Mesothelial cell of epicardium (in vitro differentiated cells): ENCODE data around the gene MLN. TPM values are rescaled to one million over a fixed set of nuclear protein-coding genes. Genes with fewer than 3 reads are reported as not detected.
A peak's percentile ranks its signal among the peaks of the same experiment; 100 is the strongest.

Experiments used
- DNase-seq, 2 experiments: peaks; one replicate each; pipeline ENCODE4 v3.0.0; 2021; ENCODE audit warnings: low spot score in 2 of 2; ENCODE audit not compliant: unreplicated experiment in 2 of 2
- H3K27ac Mint-ChIP-seq: 2 replicates; pipeline ENCODE4 v1.8.0; 2021; ENCODE audit warnings: mixed read lengths
- H3K27me3 Mint-ChIP-seq: 2 replicates; pipeline ENCODE4 v1.8.0; 2021; ENCODE audit warnings: low read depth, mixed read lengths
- H3K36me3 Mint-ChIP-seq: 2 replicates; pipeline ENCODE4 v1.8.0; 2021; ENCODE audit warnings: mixed read lengths
- H3K4me1 Mint-ChIP-seq: 2 replicates; pipeline ENCODE4 v1.8.0; 2021; ENCODE audit warnings: mixed read lengths
- H3K4me3 Mint-ChIP-seq: 2 replicates; pipeline ENCODE4 v1.8.0; 2021; ENCODE audit warnings: mild to moderate bottlenecking, moderate library complexity, mixed read lengths
- H3K9me3 Mint-ChIP-seq: 2 replicates; pipeline ENCODE4 v1.8.0; 2021; ENCODE audit warnings: mixed read lengths
- total RNA-seq: library from RNA; stranded (reverse); gene quantifications from 3 replicates; pipeline ENCODE4 v1.2.1, GENCODE V29; 2021
- TF ChIP-seq, protein P1 (sequence below): fragments of 200-600 bp; sonication (generic); IDR thresholded peaks from one replicate; pipeline ENCODE4 v1.5.0; 2021; ENCODE audit warnings: antibody characterized with exemption; ENCODE audit not compliant: unreplicated experiment

Gene MLN
- total RNA-seq, 1 donor from 2014 or later: not detected

DNA sequence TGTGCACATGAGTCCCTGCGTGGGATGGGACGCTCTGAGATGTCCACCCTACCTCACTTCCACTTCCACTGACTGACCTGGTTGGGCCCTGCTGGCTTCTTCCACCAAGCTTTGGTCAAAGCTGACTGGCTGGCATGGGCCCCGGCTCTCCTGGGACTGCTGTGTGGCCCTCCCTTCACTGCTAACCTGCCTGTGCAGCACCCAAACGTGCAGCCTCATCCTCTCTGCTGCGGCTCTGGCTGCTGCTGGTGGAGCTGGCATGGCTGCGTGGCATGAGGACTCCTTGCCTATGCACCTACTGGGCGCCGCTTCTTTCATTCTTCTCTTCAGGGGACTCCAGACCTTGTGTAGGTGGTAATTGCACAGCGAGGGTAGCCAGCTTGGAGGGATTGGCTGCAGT, 38.4 kb downstream of the MLN start:
- H3K4me3 Mint-ChIP-seq: no peak overlapping the region
- TF ChIP-seq, protein P1, sequence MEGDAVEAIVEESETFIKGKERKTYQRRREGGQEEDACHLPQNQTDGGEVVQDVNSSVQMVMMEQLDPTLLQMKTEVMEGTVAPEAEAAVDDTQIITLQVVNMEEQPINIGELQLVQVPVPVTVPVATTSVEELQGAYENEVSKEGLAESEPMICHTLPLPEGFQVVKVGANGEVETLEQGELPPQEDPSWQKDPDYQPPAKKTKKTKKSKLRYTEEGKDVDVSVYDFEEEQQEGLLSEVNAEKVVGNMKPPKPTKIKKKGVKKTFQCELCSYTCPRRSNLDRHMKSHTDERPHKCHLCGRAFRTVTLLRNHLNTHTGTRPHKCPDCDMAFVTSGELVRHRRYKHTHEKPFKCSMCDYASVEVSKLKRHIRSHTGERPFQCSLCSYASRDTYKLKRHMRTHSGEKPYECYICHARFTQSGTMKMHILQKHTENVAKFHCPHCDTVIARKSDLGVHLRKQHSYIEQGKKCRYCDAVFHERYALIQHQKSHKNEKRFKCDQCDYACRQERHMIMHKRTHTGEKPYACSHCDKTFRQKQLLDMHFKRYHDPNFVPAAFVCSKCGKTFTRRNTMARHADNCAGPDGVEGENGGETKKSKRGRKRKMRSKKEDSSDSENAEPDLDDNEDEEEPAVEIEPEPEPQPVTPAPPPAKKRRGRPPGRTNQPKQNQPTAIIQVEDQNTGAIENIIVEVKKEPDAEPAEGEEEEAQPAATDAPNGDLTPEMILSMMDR: no peak
- H3K9me3 Mint-ChIP-seq: no peaks in the 10 kb centered on the region
- no peak for DNase-seq
- H3K27me3 Mint-ChIP-seq: peaks cover 5% of the 10 kb centered on the region
- H3K27ac Mint-ChIP-seq: no peak overlapping the region
- peaks cover 26% of the 10 kb centered on the region for H3K4me1 Mint-ChIP-seq
- no peaks in the 10 kb centered on the region for H3K36me3 Mint-ChIP-seq

DNA sequence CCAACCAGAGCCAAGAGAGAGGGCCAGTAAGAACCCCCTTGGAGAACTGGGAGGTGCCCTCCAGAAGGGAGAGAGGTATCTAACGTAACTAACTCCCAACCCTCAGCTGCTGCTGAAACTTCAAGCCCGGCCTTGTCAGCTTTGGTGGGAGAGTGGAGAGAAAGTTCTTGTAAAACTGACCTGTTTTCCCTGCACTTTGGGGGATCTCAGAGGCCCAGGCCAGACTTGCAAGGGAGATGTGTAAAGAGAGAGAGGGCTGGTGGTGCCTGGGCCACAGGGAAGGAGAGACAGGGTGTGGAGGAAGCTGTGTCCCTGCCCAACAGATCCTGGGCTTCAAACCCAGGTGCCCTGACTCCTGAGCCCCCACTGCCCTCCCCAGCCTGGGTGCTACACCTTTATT, 39.8 kb downstream of the MLN start:
- TF ChIP-seq, protein P1: no peak
- Mint-ChIP-seq H3K36me3 (no peaks in the 10 kb centered on the region), H3K27me3 (peaks cover 5% of the 10 kb centered on the region), H3K4me1 (peaks cover 22% of the 10 kb centered on the region), H3K4me3 (no peak overlapping the region), H3K9me3 (no peaks in the 10 kb centered on the region), H3K27ac (no peak overlapping the region)
- no peak for DNase-seq

DNA sequence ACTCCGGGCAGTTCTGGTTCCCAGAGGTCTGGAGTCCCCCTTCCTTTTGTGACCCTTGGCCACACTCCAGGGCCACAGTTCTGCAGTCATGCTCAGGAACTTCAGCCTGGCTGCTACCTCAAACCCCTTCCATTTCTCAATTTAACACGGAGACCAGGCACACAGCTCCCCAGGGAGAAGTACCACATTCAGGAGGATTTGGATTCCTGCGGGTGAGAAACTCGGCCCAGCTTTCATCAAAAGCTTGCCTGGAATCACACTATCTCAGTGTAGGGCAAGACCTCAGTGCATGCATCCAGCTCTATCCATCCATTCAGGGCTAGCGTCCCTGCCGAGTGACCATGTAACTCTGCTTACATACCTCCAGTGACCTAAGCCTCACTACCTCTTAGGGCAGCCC, 40.3 kb downstream of the MLN start:
- no peak overlapping the region for H3K27ac Mint-ChIP-seq
- peaks cover 3% of the 10 kb centered on the region for H3K27me3 Mint-ChIP-seq
- H3K36me3 Mint-ChIP-seq: no peaks in the 10 kb centered on the region
- DNase-seq: no peak
- no peaks in the 10 kb centered on the region for H3K9me3 Mint-ChIP-seq
- TF ChIP-seq, protein P1: no peak
- no peak overlapping the region for H3K4me3 Mint-ChIP-seq
- peaks cover 22% of the 10 kb centered on the region for H3K4me1 Mint-ChIP-seq

GRCh38 chr6:33762713-33763112, 41.1 kb downstream of the MLN start:
- DNase-seq: no peak
- no peaks in the 10 kb centered on the region for H3K36me3 Mint-ChIP-seq
- H3K4me3 Mint-ChIP-seq: no peak overlapping the region
- H3K27ac Mint-ChIP-seq: no peak overlapping the region
- TF ChIP-seq, protein P1: no peak
- no peaks in the 10 kb centered on the region for H3K9me3 Mint-ChIP-seq
- peaks cover 2% of the 10 kb centered on the region for H3K27me3 Mint-ChIP-seq
- H3K4me1 Mint-ChIP-seq: peaks cover 23% of the 10 kb centered on the region

GRCh38 chr6:33761922-33762629, 41.7 kb downstream of the MLN start:
- Mint-ChIP-seq H3K4me3 (no peak overlapping the region), H3K36me3 (no peaks in the 10 kb centered on the region), H3K27ac (peak overlapping the region; percentile 47), H3K4me1 (peaks cover 23% of the 10 kb centered on the region), H3K9me3 (no peaks in the 10 kb centered on the region), H3K27me3 (no peaks in the 10 kb centered on the region)
- DNase-seq: no peak
- TF ChIP-seq, protein P1: no peak

DNA sequence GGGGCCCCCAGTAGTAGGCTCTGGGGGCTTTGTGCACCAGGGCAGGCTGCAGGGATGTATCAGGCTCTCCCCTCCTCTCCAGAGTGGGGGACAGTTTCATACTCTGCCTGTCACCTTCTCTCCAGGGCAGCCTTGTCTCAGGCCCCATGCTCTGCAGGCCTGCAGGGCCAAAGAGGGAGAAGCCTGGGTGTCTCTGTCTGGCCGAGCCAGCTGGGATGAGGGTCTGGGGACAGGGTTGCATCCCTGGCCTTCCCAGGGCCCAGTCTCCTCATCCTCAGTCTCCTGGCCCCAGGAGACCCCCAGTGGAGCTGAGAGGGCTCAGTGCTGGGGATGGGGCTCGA, 42.3 kb downstream of the MLN start:
- H3K27ac Mint-ChIP-seq: no peak overlapping the region
- TF ChIP-seq, protein P1: no peak

More for the DNA sequence above, 42.3 kb downstream of the MLN start:
- Mint-ChIP-seq H3K4me1 (peaks cover 23% of the 10 kb centered on the region), H3K27me3 (no peaks in the 10 kb centered on the region), H3K9me3 (no peaks in the 10 kb centered on the region), H3K36me3 (no peaks in the 10 kb centered on the region), H3K4me3 (no peak overlapping the region)
- DNase-seq: no peak
